K562 (cell line): ENCODE data around the gene XPNPEP3. TPM values are rescaled to one million over a fixed set of nuclear protein-coding genes. Genes with fewer than 3 reads are reported as not detected.

Experiments used
- ARID1B ChIP-seq: fragments of 450-650 bp; IDR thresholded peaks from 2 replicates; pipeline ENCODE4 v1.6.1; 2016; ENCODE audit warnings: antibody characterized with exemption, mild to moderate bottlenecking, inconsistent platforms
- C11orf30 ChIP-seq: fragments of 450-650 bp; IDR thresholded peaks from 2 replicates; pipeline ENCODE4 v1.6.1; 2016; ENCODE audit warnings: low read depth, mild to moderate bottlenecking
- COPS2 ChIP-seq: fragments of 450-650 bp; conservative IDR thresholded peaks from 2 replicates; pipeline ENCODE4 v1.6.1; 2016; ENCODE audit warnings: mild to moderate bottlenecking, moderate library complexity
- ETV1 ChIP-seq: fragments of 450-650 bp; conservative IDR thresholded peaks from 2 replicates; pipeline ENCODE4 v1.6.1; 2016; ENCODE audit warnings: missing genetic modification characterization, control low read depth, low read depth, missing compliant biosample characterization
- EZH2 ChIP-seq: IDR thresholded peaks from 2 replicates; pipeline ENCODE4 v1.6.1; 2012; ENCODE audit warnings: low read depth, mild to moderate bottlenecking, inconsistent platforms, low read length, borderline replicate concordance
- FOXA3 ChIP-seq, 2 experiments: fragments of 450-650 bp in 1 of 2; sonication (generic) in 1 of 2; formaldehyde crosslinking; IDR thresholded peaks in 1 of 2; conservative IDR thresholded peaks in 1 of 2; 2 replicates each; pipeline versions ENCODE4 v1.4.0 to v1.8.0; 2020 to 2022; ENCODE audit warnings: mild to moderate bottlenecking in 2 of 2, missing genetic modification reagents in 1 of 2
- GTF2A2 ChIP-seq: IDR thresholded peaks from 2 replicates; pipeline ENCODE4 v1.6.1; 2016; ENCODE audit warnings: mild to moderate bottlenecking, missing genetic modification characterization, missing compliant biosample characterization
- HCFC1 ChIP-seq: IDR thresholded peaks from 2 replicates; pipeline ENCODE4 v1.6.1; 2012; ENCODE audit warnings: low read depth, low read length, improper control_type of control experiment
- HNRNPK ChIP-seq: fragments of 200-400 bp; formaldehyde crosslinking; IDR thresholded peaks from one replicate; pipeline ENCODE4 v1.6.1; 2018; ENCODE audit warnings: mild to moderate bottlenecking, low read depth, low read length; ENCODE audit not compliant: poor library complexity, severe bottlenecking
- HNRNPL ChIP-seq: fragments of 200-400 bp; formaldehyde crosslinking; IDR thresholded peaks from 2 replicates; pipeline ENCODE4 v1.6.1; 2017; ENCODE audit warnings: low read depth, mild to moderate bottlenecking, low read length
- LCOR ChIP-seq: sonication (generic); formaldehyde crosslinking; IDR thresholded peaks from 2 replicates; pipeline ENCODE4 v1.8.0; 2022; ENCODE audit warnings: mild to moderate bottlenecking, missing genetic modification reagents
- NR3C1 ChIP-seq: sonication (generic); formaldehyde crosslinking; IDR thresholded peaks from 2 replicates; pipeline ENCODE4 v1.8.1; 2022; ENCODE audit warnings: missing genetic modification reagents
- PCBP1 ChIP-seq: fragments of 200-400 bp; formaldehyde crosslinking; IDR thresholded peaks from 2 replicates; pipeline ENCODE4 v1.6.1; 2018; ENCODE audit warnings: mild to moderate bottlenecking, low read depth, low read length; ENCODE audit not compliant: poor library complexity, severe bottlenecking
- PRPF4 ChIP-seq: fragments of 200-400 bp; formaldehyde crosslinking; IDR thresholded peaks from one replicate; pipeline ENCODE4 v1.6.1; 2017; ENCODE audit warnings: low read length, low read depth, mild to moderate bottlenecking; ENCODE audit not compliant: insufficient read depth, poor library complexity, severe bottlenecking
- PURB ChIP-seq: sonication (generic); formaldehyde crosslinking; IDR thresholded peaks from 2 replicates; pipeline ENCODE4 v1.9.0; 2021; ENCODE audit warnings: low read depth, mild to moderate bottlenecking, missing genetic modification reagents
- SFPQ ChIP-seq: fragments of 200-400 bp; formaldehyde crosslinking; IDR thresholded peaks from 2 replicates; pipeline ENCODE4 v1.6.1; 2017; ENCODE audit warnings: mild to moderate bottlenecking, low read depth, low read length, moderate library complexity
- STAG1 ChIP-seq: sonication (generic); formaldehyde crosslinking; IDR thresholded peaks from 2 replicates; pipeline ENCODE4 v1.5.0; 2020; ENCODE audit warnings: missing genetic modification reagents, borderline replicate concordance
- TAF1 ChIP-seq: IDR thresholded peaks from 2 replicates; pipeline ENCODE4 v1.6.1; 2011; ENCODE audit warnings: mild to moderate bottlenecking, low read length, moderate library complexity; ENCODE audit not compliant: insufficient read depth, control insufficient read depth, severe bottlenecking; ENCODE audit errors: extremely low read depth
- TEAD4 ChIP-seq, 2 experiments: sonication (generic) in 1 of 2; formaldehyde crosslinking in 1 of 2; IDR thresholded peaks; 2 replicates each; pipeline versions ENCODE4 v1.6.1 to v1.8.0; 2012 to 2022; ENCODE audit warnings: borderline replicate concordance in 1 of 2, inconsistent platforms in 1 of 2, low read length in 1 of 2, mild to moderate bottlenecking in 1 of 2, missing genetic modification reagents in 1 of 2
- TOE1 ChIP-seq, 2 experiments: fragments of 450-650 bp in 1 of 2; sonication (generic) in 1 of 2; formaldehyde crosslinking in 1 of 2; IDR thresholded peaks; 2 replicates each; pipeline versions ENCODE4 v1.7.1 to v1.8.0; 2016 to 2022; ENCODE audit warnings: borderline replicate concordance in 2 of 2, mild to moderate bottlenecking in 2 of 2, antibody characterized with exemption in 1 of 2, inconsistent platforms in 1 of 2, low read depth in 1 of 2, missing genetic modification reagents in 1 of 2, moderate library complexity in 1 of 2
- ZNF696 ChIP-seq: fragments of 250-450 bp; sonication (Bioruptor Pico); conservative IDR thresholded peaks from 2 replicates; pipeline ENCODE4 v1.4.0; 2020; ENCODE audit warnings: mild to moderate bottlenecking, moderate library complexity
- ZNF780A ChIP-seq: fragments of 250-450 bp; sonication (Bioruptor Pico); IDR thresholded peaks from 2 replicates; pipeline ENCODE4 v1.5.0; 2021; ENCODE audit warnings: mild to moderate bottlenecking
- ZNF79 ChIP-seq: fragments of 250-450 bp; sonication (Bioruptor Pico); IDR thresholded peaks from 2 replicates; pipeline ENCODE4 v1.4.0; 2020; ENCODE audit warnings: low read depth, mild to moderate bottlenecking, moderate library complexity
- polyA plus RNA-seq, 8 experiments: library from polyadenylated mRNA; depleted of rRNA in 4 of 8; stranded (reverse) in 5 of 8; unstranded in 3 of 8; fragments of >200 nt; fragmentation: Nextera tagmentation in 2 of 8; fragmentation: Illumina TruSeq in 1 of 8; extraction: Ambion mirVana in 2 of 8; extraction: Trizol in 1 of 8; gene quantifications; 2 replicates each; pipeline versions ENCODE4 v1.2.1 to v1.2.3, GENCODE V29; 2011 to 2014; ENCODE audit warnings: inconsistent platforms in 1 of 8, missing spikeins in 1 of 8
- total RNA-seq, 7 experiments: library from RNA; depleted of rRNA in 6 of 7; stranded (reverse); fragments of >200 nt in 6 of 7; fragmentation: Illumina TruSeq in 2 of 7; extraction: Trizol in 2 of 7; gene quantifications; 2 replicates each; pipeline versions ENCODE4 v1.2.1 to v1.2.3, GENCODE V29; 2011 to 2021; ENCODE audit warnings: low replicate concordance in 1 of 7
- TF ChIP-seq, protein P1 (sequence below): fragments of 450-650 bp; formaldehyde crosslinking; IDR thresholded peaks from 2 replicates; pipeline ENCODE4 v1.4.0; 2020; ENCODE audit warnings: mild to moderate bottlenecking, moderate library complexity

XPNPEP3 gene
- total and polyA plus RNA-seq, 9 of the 15 experiments (the other 6 are each of a cell fraction or from before 2014, with no cell fraction given), result 9.1 to 22.6 (median 15.6) TPM

DNA sequence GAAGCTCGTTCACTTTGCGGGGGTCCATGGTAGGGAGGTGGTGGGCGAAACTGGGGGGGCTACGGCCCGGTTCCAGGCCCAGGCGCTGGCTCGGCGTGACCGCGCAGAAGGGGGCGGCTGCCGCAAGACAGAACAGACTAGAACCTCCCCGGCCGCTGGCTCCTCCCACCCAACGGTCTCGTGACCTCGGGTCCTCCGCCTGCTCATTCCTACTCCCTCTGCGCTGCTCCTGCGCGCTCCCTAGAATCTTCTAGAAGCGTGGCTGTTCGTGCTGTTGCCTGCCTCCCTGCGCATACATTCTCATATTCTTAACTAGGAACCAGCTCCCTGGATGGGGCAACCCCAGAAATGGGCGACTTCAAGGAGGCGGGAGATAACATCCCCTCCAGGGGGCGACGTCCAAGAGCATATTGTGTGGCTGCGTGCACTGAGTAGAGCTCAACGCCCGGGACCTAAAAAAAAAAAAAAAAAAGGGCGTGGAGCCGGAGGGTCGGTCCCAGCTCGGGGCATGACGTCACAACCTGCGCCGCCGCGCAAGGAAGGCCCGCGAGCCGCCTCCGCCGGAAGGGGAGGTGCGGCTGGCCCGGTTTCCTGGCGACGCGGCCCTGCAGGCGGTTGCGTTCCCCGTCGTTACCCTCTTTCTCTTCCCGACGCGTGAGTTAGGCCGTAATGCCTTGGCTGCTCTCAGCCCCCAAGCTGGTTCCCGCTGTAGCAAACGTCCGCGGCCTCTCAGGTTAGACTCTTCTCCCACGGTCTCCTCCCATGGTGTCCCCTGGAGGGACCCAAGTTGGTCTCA is at the start of gene XPNPEP3, which contains the start of gene ST13 (continued):
- TF ChIP-seq PRPF4, result no peak
- peak; percentile 94 for TF ChIP-seq TOE1 (IDR thresholded peaks at IDR 0.05; ENCODE audit: borderline replicate concordance)
- TF ChIP-seq TOE1 (CRISPR knock-in tag; IDR thresholded peaks at IDR 0.05; ENCODE audit: borderline replicate concordance, low read depth), result no peak
- peak; percentile 94 for TF ChIP-seq C11orf30
- TF ChIP-seq HCFC1, result peak; percentile 80
- TF ChIP-seq ZNF79 (CRISPR knock-in tag), result no peak
- no peak for TF ChIP-seq PCBP1
- no peak for TF ChIP-seq GTF2A2
- no peak for TF ChIP-seq PURB
- TF ChIP-seq LCOR (CRISPR knock-in tag), result no peak; the same call in 1 of the 2 replicates
- no peak for TF ChIP-seq HNRNPK
- TF ChIP-seq ETV1, result no peak
- TF ChIP-seq COPS2, result no peak
- no peak for TF ChIP-seq ZNF696
- no peak for TF ChIP-seq ZNF780A (CRISPR knock-in tag)
- TF ChIP-seq, protein P1, sequence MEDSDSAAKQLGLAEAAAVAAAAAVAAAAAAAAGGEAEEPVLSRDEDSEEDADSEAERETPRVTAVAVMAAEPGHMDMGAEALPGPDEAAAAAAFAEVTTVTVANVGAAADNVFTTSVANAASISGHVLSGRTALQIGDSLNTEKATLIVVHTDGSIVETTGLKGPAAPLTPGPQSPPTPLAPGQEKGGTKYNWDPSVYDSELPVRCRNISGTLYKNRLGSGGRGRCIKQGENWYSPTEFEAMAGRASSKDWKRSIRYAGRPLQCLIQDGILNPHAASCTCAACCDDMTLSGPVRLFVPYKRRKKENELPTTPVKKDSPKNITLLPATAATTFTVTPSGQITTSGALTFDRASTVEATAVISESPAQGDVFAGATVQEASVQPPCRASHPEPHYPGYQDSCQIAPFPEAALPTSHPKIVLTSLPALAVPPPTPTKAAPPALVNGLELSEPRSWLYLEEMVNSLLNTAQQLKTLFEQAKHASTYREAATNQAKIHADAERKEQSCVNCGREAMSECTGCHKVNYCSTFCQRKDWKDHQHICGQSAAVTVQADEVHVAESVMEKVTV (CRISPR knock-in tag), result no peak
- TF ChIP-seq FOXA3 (CRISPR knock-in tag; conservative IDR thresholded peaks at IDR 0.05 in 1 of 2, IDR thresholded peaks at IDR 0.05 in 1 of 2), result no peak
- TF ChIP-seq TAF1, result peak; percentile 62
- TF ChIP-seq STAG1 (CRISPR knock-in tag), result no peak
- TF ChIP-seq NR3C1 (CRISPR knock-in tag), result no peak
- TF ChIP-seq HNRNPL, result no peak
- TF ChIP-seq EZH2, result no peak
- TF ChIP-seq SFPQ, result no peak
- no peak for TF ChIP-seq TEAD4 (IDR thresholded peaks at IDR 0.05; ENCODE audit: low read length)
- TF ChIP-seq TEAD4 (CRISPR knock-in tag; IDR thresholded peaks at IDR 0.05; ENCODE audit: borderline replicate concordance), result no peak
- TF ChIP-seq ARID1B, result no peak
